ENCODE measurements around the gene CDH13.

The CDH13 gene

DNA sequence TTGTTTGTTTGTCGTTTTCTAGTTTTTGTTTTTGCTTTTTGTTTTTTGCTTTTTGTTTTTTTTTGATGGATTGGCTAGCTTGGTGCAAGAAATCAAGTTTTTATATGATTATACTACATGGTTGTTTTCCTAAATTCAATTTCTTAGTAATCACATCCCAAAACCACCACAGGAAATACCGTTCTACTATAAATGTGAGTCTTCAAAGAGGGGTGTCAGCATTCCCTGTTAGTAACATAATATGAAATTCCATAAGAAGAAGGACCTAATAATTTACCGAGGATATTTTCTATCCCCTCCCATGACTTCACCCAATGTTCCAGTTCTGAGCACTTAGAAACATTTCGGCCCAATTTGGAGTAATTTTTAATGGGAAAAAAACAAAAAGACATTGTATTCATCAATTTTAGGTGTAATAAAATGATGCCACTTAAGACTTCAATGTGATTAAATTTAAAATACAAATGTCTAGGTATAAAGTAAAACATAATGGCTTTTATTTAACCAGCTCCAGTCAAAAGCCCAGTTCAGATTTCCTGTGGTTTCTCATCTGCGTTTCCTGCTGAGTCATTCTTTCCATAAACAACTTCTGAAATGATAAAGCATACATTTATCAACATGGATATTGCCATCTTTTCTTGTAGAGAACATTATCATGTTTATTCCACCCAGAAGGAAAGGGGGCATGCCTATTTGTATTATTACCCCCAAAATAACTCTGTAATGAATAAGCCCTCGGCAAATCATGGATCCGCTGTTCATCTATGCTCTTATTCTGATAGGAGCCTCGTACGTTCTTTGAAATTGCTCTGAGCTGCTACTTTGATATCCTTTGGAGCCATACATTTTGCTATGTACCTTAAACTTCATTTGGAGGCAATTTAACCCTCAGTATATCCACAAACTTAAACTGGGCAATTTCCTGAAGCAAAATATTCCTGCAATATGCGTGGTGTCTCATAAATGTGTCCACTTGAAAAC is 1209.1 kb downstream of the CDH13 start:
- DNase-seq, result no peak

DNA sequence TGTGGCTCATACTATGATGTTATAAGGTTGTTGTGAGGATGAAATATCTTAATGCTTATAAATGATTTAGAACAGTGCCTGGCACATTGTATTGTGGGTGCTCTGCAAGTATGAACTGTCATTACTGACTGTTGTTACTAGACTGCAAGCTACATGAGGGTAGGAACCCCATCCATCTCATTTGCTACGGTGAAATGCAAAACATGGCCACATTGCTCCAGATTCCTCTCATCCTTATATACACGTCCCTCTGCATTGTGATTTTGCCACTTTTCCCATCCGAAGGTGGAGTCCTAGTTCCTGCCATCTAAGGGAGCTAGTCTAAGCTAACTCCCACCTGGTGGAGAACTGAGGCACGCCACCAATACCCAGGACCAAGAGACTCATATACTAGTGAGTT is 1210.8 kb downstream of the CDH13 start:
- DNase-seq, result no peak

DNA sequence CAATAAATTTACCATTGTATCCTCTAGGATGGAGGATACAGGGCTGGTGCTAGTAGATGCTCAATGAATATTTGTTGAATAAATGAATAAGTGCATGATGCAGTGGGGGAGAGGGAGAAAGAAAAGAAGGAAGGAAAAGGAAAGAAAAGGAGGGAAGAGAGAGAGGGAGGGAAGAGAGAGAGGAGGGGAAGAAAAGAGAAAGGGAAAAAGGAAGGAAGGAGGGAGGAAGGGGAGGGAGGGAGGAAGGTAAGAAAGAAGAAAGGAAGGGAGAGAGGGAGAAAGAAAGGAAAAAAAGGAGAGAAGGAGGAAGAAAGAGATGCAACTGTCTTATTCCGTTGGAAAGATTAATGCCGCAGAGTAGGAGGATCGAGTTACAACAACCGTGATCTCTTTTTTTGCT is 1211.4 kb downstream of the CDH13 start:
- DNase-seq, result no peak

DNA sequence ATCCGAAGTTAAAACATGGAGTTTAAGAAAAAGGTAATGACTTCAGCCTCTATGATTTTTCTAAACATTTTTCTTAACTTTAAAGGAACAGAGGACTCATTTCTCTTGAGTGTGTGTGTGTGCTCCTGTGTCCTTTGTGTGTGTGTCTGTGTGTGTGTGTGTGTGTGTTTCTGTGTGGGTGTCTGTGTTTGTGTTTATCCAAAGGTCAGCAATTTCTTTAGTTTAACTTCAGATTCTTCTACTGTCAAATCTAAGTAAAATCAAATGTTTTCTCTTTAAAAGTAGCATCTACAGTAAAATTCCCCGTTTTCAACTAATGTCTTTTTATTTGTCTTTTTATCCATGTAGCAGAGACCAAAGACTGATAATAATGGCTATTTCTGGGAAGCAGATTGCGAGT is 1212.8 kb downstream of the CDH13 start:
- DNase-seq, result no peak

DNA sequence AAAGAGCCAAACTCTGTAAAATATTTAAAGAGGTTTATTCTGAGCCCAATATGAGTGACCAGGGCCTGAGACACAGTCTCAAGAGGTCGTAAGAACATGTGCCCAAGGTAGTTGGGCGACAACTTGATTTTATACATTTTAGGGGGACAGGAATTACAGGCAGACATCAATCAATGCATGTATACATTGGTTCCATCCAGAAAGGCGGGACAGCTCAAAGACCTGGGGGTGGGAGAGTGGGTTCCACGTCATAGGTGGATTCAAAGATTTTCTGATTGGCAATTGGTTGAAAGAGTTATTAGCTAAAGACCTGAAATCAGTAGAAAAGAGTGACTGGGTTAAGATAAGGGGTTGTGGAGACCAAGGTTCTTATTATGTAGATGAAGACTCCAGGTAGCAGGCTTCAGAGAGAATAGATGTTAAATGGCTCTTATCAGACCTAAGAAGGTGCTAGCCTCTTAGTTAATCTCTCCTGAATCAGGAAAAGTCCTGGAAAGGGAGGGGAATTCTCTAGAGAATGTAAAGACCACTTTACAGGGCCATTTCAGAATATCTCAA is 1213.4 kb downstream of the CDH13 start:
- DNase-seq, result no peak

DNA sequence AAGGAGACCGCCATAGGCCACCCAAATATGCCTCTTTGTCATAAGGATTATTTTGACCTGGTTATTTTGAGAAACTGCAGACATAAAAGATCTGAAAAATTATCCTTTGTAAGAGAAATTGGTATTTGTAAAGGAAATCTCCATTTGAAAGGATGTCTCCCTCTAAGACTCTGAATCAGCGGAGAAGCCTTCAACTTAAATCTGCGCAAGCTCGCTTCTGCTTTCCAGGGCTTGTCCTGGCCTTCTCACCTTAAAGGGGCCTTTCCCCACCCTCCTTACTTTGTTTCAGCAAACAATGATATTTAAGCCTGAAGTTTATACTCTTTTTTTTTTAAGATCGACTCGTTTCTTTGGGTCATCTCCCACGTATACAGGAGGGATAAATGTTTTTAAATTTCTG is 1215.5 kb downstream of the CDH13 start:
- DNase-seq, result no peak

DNA sequence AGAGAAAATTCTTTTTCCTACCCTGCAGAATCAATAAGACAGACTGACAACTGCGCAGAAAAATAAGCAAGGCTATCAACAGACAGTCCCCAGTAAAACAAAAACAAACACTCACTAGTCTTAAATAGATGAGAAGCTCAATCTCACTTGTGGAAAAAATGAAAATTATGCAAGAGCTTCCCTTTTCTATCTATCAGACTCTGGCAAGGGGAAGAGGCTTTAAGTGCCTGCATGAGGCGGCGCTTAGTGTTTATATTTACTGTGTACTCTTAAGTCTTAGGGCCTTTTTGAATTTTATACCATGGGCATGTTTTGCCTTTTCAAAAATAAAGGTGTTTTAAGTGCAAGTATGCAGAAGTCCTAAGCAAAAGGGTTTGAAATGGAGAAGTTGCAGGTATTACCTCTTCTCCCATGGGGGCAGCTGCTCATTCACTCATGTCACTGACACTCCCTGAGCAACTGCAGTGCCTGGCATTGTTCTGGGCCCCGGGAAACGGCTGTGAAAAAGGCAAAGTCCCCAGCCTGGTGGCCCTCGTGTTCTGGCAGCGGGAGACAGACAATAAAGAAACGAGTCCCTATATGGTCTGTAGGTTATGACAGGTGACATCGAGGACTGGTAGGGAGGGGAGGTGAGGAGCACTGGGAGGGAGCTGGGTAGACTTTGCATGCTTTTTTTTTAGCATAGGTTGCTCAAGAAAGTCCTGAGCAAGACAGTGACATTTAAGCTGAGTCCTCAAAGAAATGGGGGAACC is 1216.2 kb downstream of the CDH13 start:
- DNase-seq, result no peak

DNA sequence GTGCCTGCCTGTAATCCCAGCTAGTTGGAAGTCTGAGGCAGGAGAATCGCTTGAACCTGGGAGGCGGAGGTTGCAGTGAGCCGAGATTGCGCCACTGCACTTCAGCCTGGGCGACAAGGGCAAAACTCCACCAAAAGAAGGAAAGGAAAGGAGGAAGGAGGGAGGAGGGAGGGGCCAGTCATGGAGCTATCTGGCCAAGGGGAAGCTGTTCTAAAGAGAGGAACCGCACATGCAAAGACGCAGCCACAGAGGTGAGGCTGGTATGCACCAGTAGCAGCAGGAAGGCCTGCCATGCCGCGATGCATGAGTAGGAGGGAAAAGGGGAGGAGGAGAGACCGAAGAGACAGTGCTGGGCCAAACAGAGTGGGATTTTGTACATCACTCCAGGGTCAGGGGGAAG is 1216.9 kb downstream of the CDH13 start:
- DNase-seq, result no peak

DNA sequence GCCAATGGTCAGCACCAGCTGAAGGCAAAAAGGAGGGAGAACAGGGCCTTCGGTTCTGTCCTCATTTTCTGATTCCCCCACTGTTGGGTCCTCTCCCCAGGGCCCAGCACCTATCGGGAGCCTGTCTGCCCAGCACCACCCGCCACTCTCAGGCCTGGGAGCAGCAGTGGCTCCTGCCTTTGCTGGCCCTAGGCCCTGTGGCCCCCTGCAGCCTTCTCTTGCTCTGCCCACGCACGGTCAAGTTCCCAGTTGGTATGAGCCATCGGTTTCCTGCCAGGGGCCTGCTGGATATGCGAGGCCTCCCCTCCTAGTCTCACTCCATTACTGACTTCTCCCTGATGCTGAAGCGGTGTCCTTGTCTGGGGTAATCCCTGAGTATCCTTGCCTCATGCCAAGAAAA is 1218.5 kb downstream of the CDH13 start:
- DNase-seq, result no peak

DNA sequence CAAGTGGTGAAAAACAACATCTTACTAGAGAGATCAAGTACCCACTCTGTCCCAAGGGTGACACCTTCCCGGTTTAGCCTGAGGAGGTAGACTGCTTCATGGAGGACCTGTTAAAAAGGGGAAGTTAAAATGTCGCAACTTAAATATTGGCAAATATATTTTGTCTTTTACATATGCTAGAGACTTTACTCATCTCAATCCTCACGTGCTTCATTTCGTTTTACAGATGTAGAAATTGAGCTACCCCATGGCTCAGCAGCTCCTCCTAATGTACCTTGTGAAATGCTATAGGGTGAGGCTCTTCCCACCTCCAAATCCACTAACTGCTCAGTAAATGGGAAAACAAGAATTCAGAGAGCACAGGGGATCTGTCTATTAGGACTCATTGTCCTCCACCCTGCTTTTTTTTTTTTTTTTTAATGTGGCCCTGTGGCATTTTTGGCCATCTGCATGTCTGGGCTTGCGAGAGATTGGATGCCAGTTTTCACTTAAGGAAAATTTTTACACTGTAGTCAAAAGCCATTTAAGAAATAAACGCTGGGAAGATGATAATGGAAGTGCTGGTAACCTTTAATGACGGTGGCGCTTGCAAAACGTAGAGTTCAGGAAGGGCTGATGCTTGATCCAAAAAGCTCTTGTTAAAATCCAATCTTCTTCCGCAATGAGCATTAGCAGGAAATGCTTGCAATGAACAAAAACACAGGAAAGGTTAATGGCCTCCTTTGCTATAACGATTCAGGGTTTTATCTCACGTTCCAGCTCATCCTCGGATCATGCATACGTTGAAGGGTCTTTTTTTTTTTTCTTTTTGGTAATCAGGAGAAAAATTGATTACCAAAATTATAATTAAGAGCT is 1220.8 kb downstream of the CDH13 start:
- no peak for DNase-seq

DNA sequence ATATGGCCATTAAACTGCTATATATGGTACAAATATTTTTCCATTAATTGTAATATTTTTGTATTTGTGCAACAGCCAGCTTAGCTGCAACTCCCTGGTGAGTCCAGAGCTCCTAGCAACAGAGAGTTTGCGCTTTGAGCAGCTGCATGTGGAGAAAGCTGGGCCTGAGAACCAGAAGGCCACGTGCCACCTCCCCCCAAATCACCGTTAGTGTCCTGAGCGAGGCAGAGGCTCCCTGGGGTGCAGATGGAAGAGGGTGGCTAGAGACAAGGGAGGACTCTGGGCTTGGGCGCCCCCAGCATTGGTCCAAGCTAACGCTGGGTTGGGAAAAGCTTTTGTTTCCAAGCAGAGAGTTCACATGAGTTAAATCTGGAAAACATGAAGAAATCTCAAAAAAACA is 1222.7 kb downstream of the CDH13 start:
- no peak for DNase-seq
